Body of pancreas (tissue), 4 donors: ENCODE measurements around the gene TBC1D17.

Experiments used
- CTCF ChIP-seq, 7 experiments: fragments of 450-650 bp in 4 of 7; fragments of 200-600 bp in 3 of 7; sonication (generic) in 3 of 7; IDR thresholded peaks; one replicate each; pipeline ENCODE4 v1.5.1; 2016 to 2019; ENCODE audit warnings: antibody characterized with exemption in 7 of 7
- POLR2A ChIP-seq, 3 donors: fragments of 450-650 bp; IDR thresholded peaks; one replicate each; pipeline ENCODE4 v1.6.1; 2016; ENCODE audit warnings: antibody characterized with exemption in 3 of 3, mild to moderate bottlenecking in 2 of 3

GRCh38 chr19:49907745-49908446 is 30.4 kb downstream of the TBC1D17 start:
- TF ChIP-seq CTCF (IDR thresholded peaks at IDR 0.05) (no peak), POLR2A (IDR thresholded peaks at IDR 0.05) (no peak)
